ENCODE measurements around the gene ANKMY1. TPM values are rescaled to one million over a fixed set of nuclear protein-coding genes. Genes with fewer than 3 reads are reported as not detected.

ANKMY1 gene
- total RNA-seq, 4 donors from 2014 or later: 13.3 to 40.8 (median 22.0) TPM

DNA sequence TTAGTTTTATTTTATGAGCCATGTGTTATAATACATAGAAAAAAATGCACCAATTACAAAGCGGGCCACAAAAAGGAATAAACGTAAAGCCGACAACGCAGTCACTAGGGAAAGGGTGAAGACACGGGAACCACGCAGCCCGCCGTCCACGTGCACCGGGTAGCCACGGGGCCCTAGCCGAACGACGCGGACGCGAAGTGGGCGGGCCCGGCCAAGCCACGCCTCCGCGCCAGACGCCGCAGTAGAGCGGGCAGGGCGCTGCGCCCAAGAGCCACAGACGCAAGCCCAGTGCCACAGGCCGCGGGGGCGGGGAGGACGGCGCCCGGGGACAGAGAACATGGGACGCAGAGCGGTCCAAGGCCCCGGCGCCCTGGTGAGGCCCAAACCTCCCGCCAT, 2.3 kb upstream of the ANKMY1 start, which contains the start of gene DUSP28:
TSS of gene DUSP28 (plus strand) at position 274 of the 396 bp plus-strand sequence. CDS start 328 bp downstream, outside the sequence.
- Histone ChIP-seq H3K9me3 (no peaks in the 10 kb centered on the region), H3K4me1 (peaks cover 0 to 16% of the 10 kb centered on the region in 2 donors)
- intact Hi-C loops (cut with DNase I; ENCODE audit: low total_unique reads): no loop called here

DNA sequence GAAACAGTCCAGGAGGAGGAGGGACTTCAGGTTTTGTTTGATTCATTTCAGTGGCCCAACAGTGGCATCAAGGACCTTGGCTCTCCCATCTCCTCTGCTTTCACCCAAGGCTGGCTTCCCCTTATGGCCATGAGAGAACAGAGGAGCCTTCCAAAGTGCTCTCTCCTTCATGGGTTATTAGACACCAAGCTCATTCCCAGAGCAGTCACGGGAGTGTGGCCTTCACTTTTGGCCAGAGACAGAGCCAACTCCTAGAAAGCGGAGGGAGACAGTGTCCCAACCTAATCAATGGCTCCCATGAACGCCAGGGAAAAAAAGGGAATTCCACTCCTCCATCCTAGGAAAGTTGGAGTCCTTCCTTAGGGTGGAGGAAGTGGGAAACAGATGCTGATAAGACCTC, 1.5 kb upstream of the ANKMY1 start:
- Histone ChIP-seq H3K9me3 (no peaks in the 10 kb centered on the region), H3K36me3 (no peaks in the 10 kb centered on the region), H3K27me3 (peaks cover 0 to 7% of the 10 kb centered on the region in 2 donors), H3K4me1 (peaks cover 0 to 16% of the 10 kb centered on the region in 2 donors), H3K27ac (no peak overlapping the region), H3K4me3 (no peak overlapping the region)
- TF ChIP-seq, protein P1, sequence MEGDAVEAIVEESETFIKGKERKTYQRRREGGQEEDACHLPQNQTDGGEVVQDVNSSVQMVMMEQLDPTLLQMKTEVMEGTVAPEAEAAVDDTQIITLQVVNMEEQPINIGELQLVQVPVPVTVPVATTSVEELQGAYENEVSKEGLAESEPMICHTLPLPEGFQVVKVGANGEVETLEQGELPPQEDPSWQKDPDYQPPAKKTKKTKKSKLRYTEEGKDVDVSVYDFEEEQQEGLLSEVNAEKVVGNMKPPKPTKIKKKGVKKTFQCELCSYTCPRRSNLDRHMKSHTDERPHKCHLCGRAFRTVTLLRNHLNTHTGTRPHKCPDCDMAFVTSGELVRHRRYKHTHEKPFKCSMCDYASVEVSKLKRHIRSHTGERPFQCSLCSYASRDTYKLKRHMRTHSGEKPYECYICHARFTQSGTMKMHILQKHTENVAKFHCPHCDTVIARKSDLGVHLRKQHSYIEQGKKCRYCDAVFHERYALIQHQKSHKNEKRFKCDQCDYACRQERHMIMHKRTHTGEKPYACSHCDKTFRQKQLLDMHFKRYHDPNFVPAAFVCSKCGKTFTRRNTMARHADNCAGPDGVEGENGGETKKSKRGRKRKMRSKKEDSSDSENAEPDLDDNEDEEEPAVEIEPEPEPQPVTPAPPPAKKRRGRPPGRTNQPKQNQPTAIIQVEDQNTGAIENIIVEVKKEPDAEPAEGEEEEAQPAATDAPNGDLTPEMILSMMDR (IDR thresholded peaks at IDR 0.05): no peak
- no peak for TF ChIP-seq POLR2A (IDR thresholded peaks at IDR 0.05)
- intact Hi-C loops (cut with DNase I; ENCODE audit: low total_unique reads): no loop called here
- DNase-seq: no peak

More for the DNA sequence above, 2.3 kb upstream of the ANKMY1 start, which contains the start of gene DUSP28:
- peak within 1 kb of the TSS; percentile 64 to 74 for H3K4me3 ChIP-seq
- peak; percentile 82 to 90 for DNase-seq
- H3K36me3 ChIP-seq: no peaks in the 10 kb centered on the region
- H3K27me3 ChIP-seq: peaks cover 0 to 7% of the 10 kb centered on the region in 2 donors
- TF ChIP-seq, protein P1 (IDR thresholded peaks at IDR 0.05): no peak
- TF ChIP-seq POLR2A (IDR thresholded peaks at IDR 0.05): peak; percentile 74 to 82
- H3K27ac ChIP-seq: peak within 1 kb of the TSS; percentile 94 to 98

DNA sequence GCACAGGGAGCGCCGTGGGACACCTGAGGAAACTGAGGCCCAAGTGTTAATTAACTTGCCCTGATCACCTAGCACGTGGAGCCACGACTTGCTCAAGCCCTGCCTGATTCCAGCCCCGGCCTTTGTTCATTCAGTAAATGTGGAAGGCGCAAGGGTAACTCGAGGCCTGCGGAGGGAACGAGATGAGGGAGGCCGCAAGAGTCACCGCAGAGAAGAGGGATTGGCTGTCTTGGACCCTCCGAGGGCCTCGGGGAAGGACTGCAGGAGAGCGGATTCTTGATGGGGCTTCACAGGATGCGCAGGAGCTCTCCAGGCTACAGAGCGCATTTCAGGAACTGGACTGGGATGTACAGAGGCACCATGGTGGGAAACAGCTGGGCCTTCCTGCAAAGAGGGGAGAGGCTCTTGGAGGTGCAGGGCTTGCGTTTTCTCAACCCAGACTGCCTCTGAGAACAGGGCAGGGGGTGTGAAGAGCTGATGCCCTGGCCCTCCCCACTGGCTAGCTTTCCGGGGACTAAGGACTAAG, 511 bp upstream of the ANKMY1 start:
- Histone ChIP-seq H3K4me3 (no peak overlapping the region), H3K27ac (no peak overlapping the region), H3K36me3 (no peaks in the 10 kb centered on the region), H3K9me3 (no peaks in the 10 kb centered on the region), H3K27me3 (peaks cover 0 to 7% of the 10 kb centered on the region in 2 donors), H3K4me1 (peaks cover 0 to 16% of the 10 kb centered on the region in 2 donors)
- TF ChIP-seq, protein P1 (IDR thresholded peaks at IDR 0.05): no peak
- TF ChIP-seq POLR2A (IDR thresholded peaks at IDR 0.05): no peak
- intact Hi-C loops (cut with DNase I; ENCODE audit: low total_unique reads): no loop called here
- no peak for DNase-seq

DNA sequence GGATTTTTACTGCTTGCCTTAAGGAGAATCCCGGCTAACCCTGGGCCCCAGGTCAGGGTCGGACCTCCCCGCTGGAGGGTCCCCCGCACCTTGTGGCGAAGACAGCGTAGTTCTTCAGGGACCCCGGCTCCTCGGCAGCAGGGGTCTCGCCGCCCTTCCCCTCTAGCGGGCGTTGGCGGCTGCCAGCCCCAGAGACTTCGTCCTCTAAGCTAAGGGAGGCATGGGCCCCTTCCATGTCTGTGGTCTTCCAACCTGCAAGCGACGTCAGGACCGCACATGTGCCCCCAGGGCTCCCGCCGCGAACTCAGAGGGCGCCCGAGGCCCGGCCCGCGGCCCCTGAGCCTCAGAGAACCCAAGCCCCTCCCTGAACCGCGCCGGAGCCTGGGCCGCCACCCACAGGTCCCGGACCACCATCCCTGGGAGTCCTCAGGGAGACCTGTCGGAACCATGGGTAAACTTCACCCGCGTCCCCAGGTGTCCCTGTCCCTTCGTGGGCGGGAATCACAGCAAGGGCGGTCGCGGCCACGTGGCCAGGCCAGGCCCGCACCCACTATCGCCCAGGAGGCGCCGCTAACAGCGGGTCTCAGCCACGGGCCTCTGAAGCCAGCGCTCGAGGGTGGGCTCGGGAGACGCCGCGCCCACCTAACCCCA, 562 bp downstream of the ANKMY1 start:
- intact Hi-C loops (cut with DNase I; ENCODE audit: low total_unique reads): no loop called here

More for the DNA sequence above, 562 bp downstream of the ANKMY1 start:
- TF ChIP-seq POLR2A (IDR thresholded peaks at IDR 0.05): no peak
- TF ChIP-seq, protein P1 (IDR thresholded peaks at IDR 0.05): no peak
- Histone ChIP-seq H3K4me1 (peaks cover 0 to 16% of the 10 kb centered on the region in 2 donors), H3K36me3 (no peaks in the 10 kb centered on the region), H3K27me3 (peaks cover 0 to 7% of the 10 kb centered on the region in 2 donors), H3K27ac (no peak overlapping the region), H3K4me3 (peak overlapping the region; percentile 9 to 33), H3K9me3 (no peaks in the 10 kb centered on the region)
- peak in 1 of 2 donors; percentile 19 for DNase-seq
